Right atrium auricular region (tissue), 2 donors: Measurements from ENCODE around the gene LCAT. TPM values are rescaled to one million over a fixed set of nuclear protein-coding genes. Genes with fewer than 3 reads are reported as not detected.
A peak's percentile ranks its signal among the peaks of the same experiment; 100 is the strongest.

Experiments
- DNase-seq: peaks from one replicate; pipeline ENCODE4 v3.0.0-alpha.2; 2019; ENCODE audit warnings: low spot score
- H3K27ac ChIP-seq, 2 donors: fragments of 200-600 bp; sonication (generic); 1 replicate in 1 of 2; 2 replicates in 1 of 2; pipeline ENCODE4 v1.5.1; 2016 to 2019
- H3K27me3 ChIP-seq, 2 donors: fragments of 200-600 bp; sonication (generic); one replicate each; pipeline versions ENCODE4 v1.5.1 to v1.6.0; 2017 to 2019
- H3K36me3 ChIP-seq: fragments of 200-600 bp; sonication (generic); one replicate; pipeline ENCODE4 v1.5.1; 2016
- H3K4me1 ChIP-seq, 2 donors: fragments of 200-600 bp; sonication (generic); one replicate each; pipeline versions ENCODE4 v1.5.1 to v1.6.0; 2017 to 2019
- H3K4me3 ChIP-seq, 2 donors: fragments of 200-600 bp; sonication (generic); 1 replicate in 1 of 2; 2 replicates in 1 of 2; pipeline ENCODE4 v1.5.1; 2017 to 2019; ENCODE audit warnings: mild to moderate bottlenecking in 1 of 2, moderate library complexity in 1 of 2
- H3K9me3 ChIP-seq, 2 donors: fragments of 200-600 bp; sonication (generic); one replicate each; pipeline ENCODE4 v1.5.1; 2019
- total RNA-seq, 2 donors: library from RNA; depleted of rRNA; stranded (reverse); fragments of >200 nt; gene quantifications; one replicate each; pipeline ENCODE4 v1.1.0, GENCODE V29; 2016
- TF ChIP-seq, protein P1 (sequence below), 2 donors: fragments of 200-600 bp; sonication (generic); IDR thresholded peaks; one replicate each; pipeline ENCODE4 v1.5.1; 2019; ENCODE audit warnings: antibody characterized with exemption in 2 of 2

LCAT gene
- total RNA-seq, 2 donors from 2014 or later, result 2.9 to 11.8 TPM

DNA sequence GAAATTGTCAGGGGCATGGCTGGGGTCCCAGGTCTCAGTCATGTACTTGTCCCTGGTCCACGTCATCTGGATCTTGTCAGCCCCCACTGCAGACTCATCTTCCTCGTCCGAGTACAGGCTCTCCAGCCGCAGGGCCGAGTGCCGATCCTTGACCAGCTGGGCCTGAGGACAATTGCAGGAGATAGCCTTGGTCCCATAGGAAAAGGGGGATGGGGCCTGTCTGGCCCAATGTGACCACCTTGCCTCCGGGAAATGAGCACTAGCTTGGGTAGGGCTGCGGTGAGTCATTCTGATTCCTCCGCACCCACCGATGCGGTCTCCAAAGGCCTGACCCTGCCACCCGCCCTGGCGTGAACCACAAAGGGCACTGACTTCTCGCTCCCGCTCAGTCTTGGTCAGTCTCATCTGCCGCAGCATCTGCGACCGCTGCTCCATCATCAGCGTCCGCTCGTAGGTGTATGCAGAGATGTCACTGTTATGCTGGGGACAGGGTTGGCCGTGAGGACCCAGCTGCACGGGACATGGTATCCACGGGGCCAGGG, 1.5 kb upstream of the LCAT start:
- peaks cover 0 to 54% of the 10 kb centered on the region in 2 donors for H3K4me1 ChIP-seq
- H3K36me3 ChIP-seq, result peaks cover 90% of the 10 kb centered on the region
- DNase-seq, result no peak
- peak overlapping the region in 1 of 2 donors; percentile 67 for H3K27ac ChIP-seq
- no peak overlapping the region for H3K4me3 ChIP-seq
- TF ChIP-seq, protein P1, sequence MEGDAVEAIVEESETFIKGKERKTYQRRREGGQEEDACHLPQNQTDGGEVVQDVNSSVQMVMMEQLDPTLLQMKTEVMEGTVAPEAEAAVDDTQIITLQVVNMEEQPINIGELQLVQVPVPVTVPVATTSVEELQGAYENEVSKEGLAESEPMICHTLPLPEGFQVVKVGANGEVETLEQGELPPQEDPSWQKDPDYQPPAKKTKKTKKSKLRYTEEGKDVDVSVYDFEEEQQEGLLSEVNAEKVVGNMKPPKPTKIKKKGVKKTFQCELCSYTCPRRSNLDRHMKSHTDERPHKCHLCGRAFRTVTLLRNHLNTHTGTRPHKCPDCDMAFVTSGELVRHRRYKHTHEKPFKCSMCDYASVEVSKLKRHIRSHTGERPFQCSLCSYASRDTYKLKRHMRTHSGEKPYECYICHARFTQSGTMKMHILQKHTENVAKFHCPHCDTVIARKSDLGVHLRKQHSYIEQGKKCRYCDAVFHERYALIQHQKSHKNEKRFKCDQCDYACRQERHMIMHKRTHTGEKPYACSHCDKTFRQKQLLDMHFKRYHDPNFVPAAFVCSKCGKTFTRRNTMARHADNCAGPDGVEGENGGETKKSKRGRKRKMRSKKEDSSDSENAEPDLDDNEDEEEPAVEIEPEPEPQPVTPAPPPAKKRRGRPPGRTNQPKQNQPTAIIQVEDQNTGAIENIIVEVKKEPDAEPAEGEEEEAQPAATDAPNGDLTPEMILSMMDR (IDR thresholded peaks at IDR 0.05), result no peak
- H3K27me3 ChIP-seq, result no peaks in the 10 kb centered on the region
- no peaks in the 10 kb centered on the region for H3K9me3 ChIP-seq

DNA sequence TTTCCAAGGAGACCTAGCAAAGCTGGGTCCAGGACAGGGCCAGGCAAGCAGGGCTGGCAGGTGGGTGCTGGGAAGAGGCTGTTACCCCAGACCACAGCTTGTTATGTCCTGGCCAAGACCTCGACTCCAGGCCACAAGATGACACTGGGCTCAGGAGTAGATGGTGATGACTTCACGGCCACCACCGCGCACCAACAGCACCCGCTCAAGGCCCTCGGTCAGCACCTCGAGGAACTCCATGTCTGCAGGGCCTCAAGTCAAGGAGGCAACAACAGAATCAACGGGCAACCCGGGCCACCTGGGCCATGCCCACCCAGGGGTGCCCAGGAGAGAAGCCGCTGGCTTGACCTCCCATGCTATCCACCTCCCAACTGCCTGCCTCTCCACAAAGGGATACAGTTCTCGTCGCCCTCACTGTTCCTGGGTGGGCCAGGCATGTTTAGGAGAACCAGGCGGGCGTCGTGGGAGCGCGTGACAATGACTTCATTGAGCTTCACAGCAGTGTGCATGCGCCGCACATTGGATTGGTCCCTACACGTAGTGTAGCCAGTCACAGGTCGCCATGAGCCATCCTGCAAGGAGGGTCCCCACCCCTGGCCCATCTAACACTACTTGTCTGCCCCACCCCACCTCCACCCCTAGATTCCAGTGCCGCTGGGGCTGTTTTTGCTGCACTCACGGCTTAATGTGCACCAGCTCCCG, 921 bp upstream of the LCAT start:
- Histone ChIP-seq H3K4me1 (peaks cover 0 to 54% of the 10 kb centered on the region in 2 donors), H3K27me3 (no peaks in the 10 kb centered on the region), H3K36me3 (peaks cover 90% of the 10 kb centered on the region), H3K4me3 (no peak overlapping the region), H3K9me3 (no peaks in the 10 kb centered on the region), H3K27ac (peak overlapping the region; percentile 67 to 73)
- TF ChIP-seq, protein P1 (IDR thresholded peaks at IDR 0.05), result no peak
- DNase-seq, result no peak

DNA sequence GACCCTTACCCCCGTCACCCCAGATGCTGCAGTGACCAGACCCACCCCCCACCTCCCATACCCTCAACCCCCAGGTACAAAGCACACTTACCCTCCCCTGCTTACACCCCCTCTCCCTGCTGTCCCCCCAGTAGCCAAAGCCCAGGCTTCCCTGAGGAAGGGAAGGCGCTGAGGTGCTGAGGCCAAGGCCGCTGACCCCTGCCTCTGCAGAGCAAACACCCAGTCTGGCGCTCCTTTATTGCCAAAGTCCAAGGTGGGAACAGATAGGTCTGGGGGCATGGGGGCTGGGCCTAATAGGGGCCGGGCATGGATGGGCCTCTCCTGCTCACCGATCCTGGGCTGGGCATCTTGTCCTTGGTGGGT, 683 bp downstream of the LCAT start:
- H3K36me3 ChIP-seq, result peaks cover 83% of the 10 kb centered on the region
- peak overlapping the region; percentile 67 to 73 for H3K27ac ChIP-seq
- H3K4me1 ChIP-seq, result peaks cover 0 to 54% of the 10 kb centered on the region in 2 donors
- no peaks in the 10 kb centered on the region for H3K27me3 ChIP-seq
- H3K9me3 ChIP-seq, result no peaks in the 10 kb centered on the region
- TF ChIP-seq, protein P1 (IDR thresholded peaks at IDR 0.05), result no peak
- no peak overlapping the region for H3K4me3 ChIP-seq
- DNase-seq, result no peak

DNA sequence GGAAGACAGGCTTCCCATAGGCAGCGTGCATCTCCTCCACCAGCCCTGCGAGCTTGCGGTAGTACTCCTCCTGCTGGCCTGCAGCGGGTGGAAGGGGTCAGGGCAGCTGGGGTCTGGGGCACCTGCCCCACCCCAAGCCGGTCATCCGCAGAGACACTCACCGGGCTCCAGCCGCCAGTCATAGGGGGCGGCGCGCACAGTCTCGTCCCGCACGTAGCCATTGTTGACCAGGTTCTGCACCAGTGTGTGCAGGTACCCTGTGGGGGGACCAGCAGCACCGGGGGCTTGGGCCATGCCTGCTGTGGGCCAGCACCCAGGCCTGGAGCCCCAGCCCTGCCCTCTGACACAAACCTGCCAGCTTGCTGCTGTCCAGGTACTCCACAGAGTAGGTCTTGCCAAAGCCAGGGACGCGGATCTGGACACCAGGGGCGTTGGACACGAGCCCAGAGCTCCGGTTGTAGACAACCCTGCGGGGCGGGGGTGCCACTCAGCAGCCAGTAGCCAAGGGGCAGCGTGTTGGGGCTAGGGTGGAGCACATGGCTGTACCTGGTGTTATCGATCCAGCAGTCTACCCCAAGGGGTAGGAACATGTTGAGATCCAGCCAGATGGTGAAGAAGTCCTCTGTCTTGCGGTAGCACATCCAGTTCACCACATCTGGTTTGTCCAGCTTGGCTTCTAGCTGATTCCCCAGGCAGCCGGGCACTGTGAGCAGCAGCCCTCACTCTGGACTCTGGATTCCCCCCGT, 1.2 kb downstream of the LCAT start:
- peaks cover 0 to 54% of the 10 kb centered on the region in 2 donors for H3K4me1 ChIP-seq
- H3K9me3 ChIP-seq, result no peaks in the 10 kb centered on the region
- no peak overlapping the region for H3K4me3 ChIP-seq

DNA sequence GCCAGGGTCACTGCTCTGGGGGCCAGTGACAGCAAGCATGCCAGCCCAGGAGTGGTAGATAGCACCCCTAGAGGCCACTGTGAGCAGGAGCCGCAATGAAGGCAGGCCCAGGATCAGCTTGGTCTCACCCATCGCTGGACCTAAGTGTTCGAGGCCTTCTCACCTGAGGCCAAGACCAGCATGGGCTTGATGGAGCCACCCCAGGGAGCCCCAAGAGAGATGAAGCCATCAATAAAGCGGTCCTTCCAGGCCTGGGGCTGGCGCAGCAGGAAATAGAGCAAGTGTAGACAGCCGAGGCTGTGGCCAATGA, 1.8 kb downstream of the LCAT start:
- H3K27ac ChIP-seq, result peak overlapping the region in 1 of 2 donors; percentile 16
- peaks cover 0 to 58% of the 10 kb centered on the region in 2 donors for H3K4me1 ChIP-seq
- H3K36me3 ChIP-seq, result peaks cover 73% of the 10 kb centered on the region
- DNase-seq, result no peak
- no peak overlapping the region for H3K4me3 ChIP-seq
- no peaks in the 10 kb centered on the region for H3K9me3 ChIP-seq
- TF ChIP-seq, protein P1 (IDR thresholded peaks at IDR 0.05), result peak; percentile 45 to 68
- H3K27me3 ChIP-seq, result no peaks in the 10 kb centered on the region

More for the DNA sequence above, 1.2 kb downstream of the LCAT start:
- TF ChIP-seq, protein P1 (IDR thresholded peaks at IDR 0.05), result no peak
- Histone ChIP-seq H3K36me3 (peaks cover 78% of the 10 kb centered on the region), H3K27me3 (no peaks in the 10 kb centered on the region), H3K27ac (peak overlapping the region; percentile 7 to 67)
- no peak for DNase-seq
